ENCODE results near the gene PI4KA. TPM values are rescaled to one million over a fixed set of nuclear protein-coding genes. Genes with fewer than 3 reads are reported as not detected.

The PI4KA gene
- total and polyA plus RNA-seq, 2 experiments from 2014 or later, result 17.1 to 38.1 TPM

- no peaks in the 10 kb centered on the region for H3K27me3 ChIP-seq (ENCODE audit: insufficient read depth)
- DNase-seq (ENCODE audit: low spot score) (no peak), ATAC-seq (no peak)
- no peaks in the 10 kb centered on the region for H4K20me1 ChIP-seq (replicated peaks; ENCODE audit: insufficient read depth)
- H3K36me3 ChIP-seq (ENCODE audit: insufficient read depth), result peaks cover 3% of the 10 kb centered on the region; the same call in 1 of the 2 replicates
- H3K79me2 ChIP-seq (replicated peaks; ENCODE audit: insufficient read depth), result no peaks in the 10 kb centered on the region
- H3K27ac Mint-ChIP-seq, result no peak overlapping the region
- peaks cover 3% of the 10 kb centered on the region for H3K27me3 Mint-ChIP-seq (ENCODE audit: insufficient read depth, low read depth, poor library complexity)
- H3K36me3 Mint-ChIP-seq (ENCODE audit: low read depth), result peaks cover 11% of the 10 kb centered on the region; the same call in 2 of the 3 replicates
- no peaks in the 10 kb centered on the region for H3K4me1 ChIP-seq (ENCODE audit: insufficient read depth)
- no peak overlapping the region for H3K4me2 ChIP-seq
- no peaks in the 10 kb centered on the region for H3K9me2 ChIP-seq (ENCODE audit: insufficient read depth)
- H3F3A ChIP-seq (replicated peaks; ENCODE audit: low read depth), result no peaks in the 10 kb centered on the region
- no peaks in the 10 kb centered on the region; the same call in 2 of the 3 replicates for H3K4me1 Mint-ChIP-seq
- H3K27ac ChIP-seq (ENCODE audit: low read depth), result no peak overlapping the region
- H3K9me3 Mint-ChIP-seq, result no peaks in the 10 kb centered on the region
- no peak overlapping the region for H3K4me3 Mint-ChIP-seq
- no peak overlapping the region for H2AFZ ChIP-seq
- no peak overlapping the region for H3K4me3 ChIP-seq
- TF ChIP-seq, protein P1, sequence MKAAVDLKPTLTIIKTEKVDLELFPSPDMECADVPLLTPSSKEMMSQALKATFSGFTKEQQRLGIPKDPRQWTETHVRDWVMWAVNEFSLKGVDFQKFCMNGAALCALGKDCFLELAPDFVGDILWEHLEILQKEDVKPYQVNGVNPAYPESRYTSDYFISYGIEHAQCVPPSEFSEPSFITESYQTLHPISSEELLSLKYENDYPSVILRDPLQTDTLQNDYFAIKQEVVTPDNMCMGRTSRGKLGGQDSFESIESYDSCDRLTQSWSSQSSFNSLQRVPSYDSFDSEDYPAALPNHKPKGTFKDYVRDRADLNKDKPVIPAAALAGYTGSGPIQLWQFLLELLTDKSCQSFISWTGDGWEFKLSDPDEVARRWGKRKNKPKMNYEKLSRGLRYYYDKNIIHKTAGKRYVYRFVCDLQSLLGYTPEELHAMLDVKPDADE (IDR thresholded peaks at IDR 0.05), result no peak
- TF ChIP-seq, protein P2, sequence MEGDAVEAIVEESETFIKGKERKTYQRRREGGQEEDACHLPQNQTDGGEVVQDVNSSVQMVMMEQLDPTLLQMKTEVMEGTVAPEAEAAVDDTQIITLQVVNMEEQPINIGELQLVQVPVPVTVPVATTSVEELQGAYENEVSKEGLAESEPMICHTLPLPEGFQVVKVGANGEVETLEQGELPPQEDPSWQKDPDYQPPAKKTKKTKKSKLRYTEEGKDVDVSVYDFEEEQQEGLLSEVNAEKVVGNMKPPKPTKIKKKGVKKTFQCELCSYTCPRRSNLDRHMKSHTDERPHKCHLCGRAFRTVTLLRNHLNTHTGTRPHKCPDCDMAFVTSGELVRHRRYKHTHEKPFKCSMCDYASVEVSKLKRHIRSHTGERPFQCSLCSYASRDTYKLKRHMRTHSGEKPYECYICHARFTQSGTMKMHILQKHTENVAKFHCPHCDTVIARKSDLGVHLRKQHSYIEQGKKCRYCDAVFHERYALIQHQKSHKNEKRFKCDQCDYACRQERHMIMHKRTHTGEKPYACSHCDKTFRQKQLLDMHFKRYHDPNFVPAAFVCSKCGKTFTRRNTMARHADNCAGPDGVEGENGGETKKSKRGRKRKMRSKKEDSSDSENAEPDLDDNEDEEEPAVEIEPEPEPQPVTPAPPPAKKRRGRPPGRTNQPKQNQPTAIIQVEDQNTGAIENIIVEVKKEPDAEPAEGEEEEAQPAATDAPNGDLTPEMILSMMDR (conservative IDR thresholded peaks at IDR 0.05; ENCODE audit: low read depth in 2 of 2), result no peak
- no peak for TF ChIP-seq EZH2phosphoT487 (IDR thresholded peaks at IDR 0.05; ENCODE audit: unreplicated experiment)
- no peak for TF ChIP-seq EZH2 (IDR thresholded peaks at IDR 0.05; ENCODE audit: low read depth, unreplicated experiment)
- no peak for TF ChIP-seq CREB1 (CRISPR knock-in tag; IDR thresholded peaks at IDR 0.05; ENCODE audit: low read depth)
- TF ChIP-seq ZNF114 (CRISPR knock-in tag; IDR thresholded peaks at IDR 0.05), result no peak
- no peak for TF ChIP-seq ZNF331 (CRISPR knock-in tag; IDR thresholded peaks at IDR 0.05; ENCODE audit: low read depth)
- TF ChIP-seq, protein P3, sequence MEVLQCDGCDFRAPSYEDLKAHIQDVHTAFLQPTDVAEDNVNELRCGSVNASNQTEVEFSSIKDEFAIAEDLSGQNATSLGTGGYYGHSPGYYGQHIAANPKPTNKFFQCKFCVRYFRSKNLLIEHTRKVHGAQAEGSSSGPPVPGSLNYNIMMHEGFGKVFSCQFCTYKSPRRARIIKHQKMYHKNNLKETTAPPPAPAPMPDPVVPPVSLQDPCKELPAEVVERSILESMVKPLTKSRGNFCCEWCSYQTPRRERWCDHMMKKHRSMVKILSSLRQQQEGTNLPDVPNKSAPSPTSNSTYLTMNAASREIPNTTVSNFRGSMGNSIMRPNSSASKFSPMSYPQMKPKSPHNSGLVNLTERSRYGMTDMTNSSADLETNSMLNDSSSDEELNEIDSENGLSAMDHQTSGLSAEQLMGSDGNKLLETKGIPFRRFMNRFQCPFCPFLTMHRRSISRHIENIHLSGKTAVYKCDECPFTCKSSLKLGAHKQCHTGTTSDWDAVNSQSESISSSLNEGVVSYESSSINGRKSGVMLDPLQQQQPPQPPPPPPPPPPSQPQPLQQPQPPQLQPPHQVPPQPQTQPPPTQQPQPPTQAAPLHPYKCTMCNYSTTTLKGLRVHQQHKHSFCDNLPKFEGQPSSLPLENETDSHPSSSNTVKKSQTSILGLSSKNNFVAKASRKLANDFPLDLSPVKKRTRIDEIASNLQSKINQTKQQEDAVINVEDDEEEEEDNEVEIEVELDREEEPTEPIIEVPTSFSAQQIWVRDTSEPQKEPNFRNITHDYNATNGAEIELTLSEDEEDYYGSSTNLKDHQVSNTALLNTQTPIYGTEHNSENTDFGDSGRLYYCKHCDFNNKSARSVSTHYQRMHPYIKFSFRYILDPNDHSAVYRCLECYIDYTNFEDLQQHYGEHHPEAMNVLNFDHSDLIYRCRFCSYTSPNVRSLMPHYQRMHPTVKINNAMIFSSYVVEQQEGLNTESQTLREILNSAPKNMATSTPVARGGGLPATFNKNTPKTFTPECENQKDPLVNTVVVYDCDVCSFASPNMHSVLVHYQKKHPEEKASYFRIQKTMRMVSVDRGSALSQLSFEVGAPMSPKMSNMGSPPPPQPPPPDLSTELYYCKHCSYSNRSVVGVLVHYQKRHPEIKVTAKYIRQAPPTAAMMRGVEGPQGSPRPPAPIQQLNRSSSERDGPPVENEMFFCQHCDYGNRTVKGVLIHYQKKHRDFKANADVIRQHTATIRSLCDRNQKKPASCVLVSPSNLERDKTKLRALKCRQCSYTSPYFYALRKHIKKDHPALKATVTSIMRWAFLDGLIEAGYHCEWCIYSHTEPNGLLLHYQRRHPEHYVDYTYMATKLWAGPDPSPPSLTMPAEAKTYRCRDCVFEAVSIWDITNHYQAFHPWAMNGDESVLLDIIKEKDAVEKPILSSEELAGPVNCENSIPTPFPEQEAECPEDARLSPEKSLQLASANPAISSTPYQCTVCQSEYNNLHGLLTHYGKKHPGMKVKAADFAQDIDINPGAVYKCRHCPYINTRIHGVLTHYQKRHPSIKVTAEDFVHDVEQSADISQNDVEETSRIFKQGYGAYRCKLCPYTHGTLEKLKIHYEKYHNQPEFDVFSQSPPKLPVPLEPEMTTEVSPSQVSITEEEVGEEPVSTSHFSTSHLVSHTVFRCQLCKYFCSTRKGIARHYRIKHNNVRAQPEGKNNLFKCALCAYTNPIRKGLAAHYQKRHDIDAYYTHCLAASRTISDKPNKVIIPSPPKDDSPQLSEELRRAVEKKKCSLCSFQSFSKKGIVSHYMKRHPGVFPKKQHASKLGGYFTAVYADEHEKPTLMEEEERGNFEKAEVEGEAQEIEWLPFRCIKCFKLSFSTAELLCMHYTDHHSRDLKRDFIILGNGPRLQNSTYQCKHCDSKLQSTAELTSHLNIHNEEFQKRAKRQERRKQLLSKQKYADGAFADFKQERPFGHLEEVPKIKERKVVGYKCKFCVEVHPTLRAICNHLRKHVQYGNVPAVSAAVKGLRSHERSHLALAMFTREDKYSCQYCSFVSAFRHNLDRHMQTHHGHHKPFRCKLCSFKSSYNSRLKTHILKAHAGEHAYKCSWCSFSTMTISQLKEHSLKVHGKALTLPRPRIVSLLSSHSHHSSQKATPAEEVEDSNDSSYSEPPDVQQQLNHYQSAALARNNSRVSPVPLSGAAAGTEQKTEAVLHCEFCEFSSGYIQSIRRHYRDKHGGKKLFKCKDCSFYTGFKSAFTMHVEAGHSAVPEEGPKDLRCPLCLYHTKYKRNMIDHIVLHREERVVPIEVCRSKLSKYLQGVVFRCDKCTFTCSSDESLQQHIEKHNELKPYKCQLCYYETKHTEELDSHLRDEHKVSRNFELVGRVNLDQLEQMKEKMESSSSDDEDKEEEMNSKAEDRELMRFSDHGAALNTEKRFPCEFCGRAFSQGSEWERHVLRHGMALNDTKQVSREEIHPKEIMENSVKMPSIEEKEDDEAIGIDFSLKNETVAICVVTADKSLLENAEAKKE (CRISPR knock-in tag; IDR thresholded peaks at IDR 0.05), result no peak
- TF ChIP-seq JUNB (IDR thresholded peaks at IDR 0.05; ENCODE audit: unreplicated experiment), result no peak
These were observed 44.3 kb downstream of the PI4KA start for GRCh38 chr22:20814221-20814808.
